NCI-H2196 (cell line): ENCODE results near the gene CYLD.

Experiments used
- DNase-seq: peaks from one replicate; lab custom pipeline; 2025; ENCODE audit not compliant: unreplicated experiment; lab: John Stamatoyannopoulos, UW

Gene CYLD

GRCh38 chr16:50776037-50776436 lies 34.2 kb downstream of the CYLD start:
- DNase-seq: no peak

GRCh38 chr16:50778284-50779163 lies 36.6 kb downstream of the CYLD start:
- no peak for DNase-seq

- no peak for DNase-seq
These were observed 39.2 kb downstream of the CYLD start for GRCh38 chr16:50781043-50781442.

GRCh38 chr16:50781518-50781917 lies 39.6 kb downstream of the CYLD start:
- no peak for DNase-seq

- no peak for DNase-seq
These were observed 47.9 kb downstream of the CYLD start for GRCh38 chr16:50789757-50790156.

GRCh38 chr16:50791522-50791921 lies 49.6 kb downstream of the CYLD start:
- DNase-seq: no peak

- no peak for DNase-seq
These were observed 54.9 kb downstream of the CYLD start for GRCh38 chr16:50796829-50797228.

- DNase-seq: no peak
These were observed 55.6 kb downstream of the CYLD start for GRCh38 chr16:50797456-50797855.

GRCh38 chr16:50800074-50800473 lies 58.2 kb downstream of the CYLD start:
- DNase-seq: no peak

GRCh38 chr16:50801036-50801435 lies 59.1 kb downstream of the CYLD start:
- no peak for DNase-seq

- DNase-seq: no peak
These were observed 60.1 kb downstream of the CYLD start for GRCh38 chr16:50802000-50802399.

GRCh38 chr16:50802961-50803360 lies 61.1 kb downstream of the CYLD start:
- no peak for DNase-seq

GRCh38 chr16:50804290-50804907 lies 62.5 kb downstream of the CYLD start:
- DNase-seq: no peak

GRCh38 chr16:50806099-50807062 lies 64.5 kb downstream of the CYLD start:
- peak; percentile 77 for DNase-seq

- no peak for DNase-seq
These were observed 67.1 kb downstream of the CYLD start for GRCh38 chr16:50808929-50809538.

GRCh38 chr16:50809561-50809960 lies 67.7 kb downstream of the CYLD start:
- DNase-seq: no peak

- no peak for DNase-seq
These were observed 68.5 kb downstream of the CYLD start for GRCh38 chr16:50810241-50810965.

- DNase-seq: no peak
These were observed 70.2 kb downstream of the CYLD start for GRCh38 chr16:50812046-50812445.

GRCh38 chr16:50812876-50813466 lies 71.1 kb downstream of the CYLD start:
- DNase-seq: no peak

- no peak for DNase-seq
These were observed 72.2 kb downstream of the CYLD start for GRCh38 chr16:50814052-50814451.
